BE2C (cell line): ENCODE measurements around the gene NCAN.
"Not testable (repeated sequence)": the region's sequence is repeated elsewhere in the genome, so short reads cannot be mapped to it uniquely, and the experiment has no call there.

Experiments
- DNase-seq: peaks from one replicate; pipeline ENCODE4 v3.0.0-alpha.2; 2020
- H3K27me3 ChIP-seq: fragments of 250-450 bp; sonication (Bioruptor Pico); 2 replicates; pipeline ENCODE4 v1.5.1; 2020; ENCODE audit warnings: mild to moderate bottlenecking
- H3K36me3 ChIP-seq: fragments of 250-450 bp; sonication (Bioruptor Pico); 2 replicates; pipeline ENCODE4 v1.5.1; 2020; ENCODE audit warnings: mild to moderate bottlenecking
- H3K4me1 ChIP-seq: fragments of 250-450 bp; sonication (Bioruptor Pico); 2 replicates; pipeline ENCODE4 v1.5.1; 2020
- H3K4me3 ChIP-seq: 2 replicates; pipeline ENCODE4 v1.5.1; 2011; ENCODE audit warnings: low read depth, low read length
- H3K9me3 ChIP-seq: fragments of 250-450 bp; sonication (Bioruptor Pico); 2 replicates; pipeline ENCODE4 v1.5.1; 2020
- TF ChIP-seq, protein P1 (sequence below): IDR thresholded peaks from 2 replicates; pipeline ENCODE4 v1.5.1; 2012; ENCODE audit warnings: mild to moderate bottlenecking, low read depth, low read length

NCAN gene

DNA sequence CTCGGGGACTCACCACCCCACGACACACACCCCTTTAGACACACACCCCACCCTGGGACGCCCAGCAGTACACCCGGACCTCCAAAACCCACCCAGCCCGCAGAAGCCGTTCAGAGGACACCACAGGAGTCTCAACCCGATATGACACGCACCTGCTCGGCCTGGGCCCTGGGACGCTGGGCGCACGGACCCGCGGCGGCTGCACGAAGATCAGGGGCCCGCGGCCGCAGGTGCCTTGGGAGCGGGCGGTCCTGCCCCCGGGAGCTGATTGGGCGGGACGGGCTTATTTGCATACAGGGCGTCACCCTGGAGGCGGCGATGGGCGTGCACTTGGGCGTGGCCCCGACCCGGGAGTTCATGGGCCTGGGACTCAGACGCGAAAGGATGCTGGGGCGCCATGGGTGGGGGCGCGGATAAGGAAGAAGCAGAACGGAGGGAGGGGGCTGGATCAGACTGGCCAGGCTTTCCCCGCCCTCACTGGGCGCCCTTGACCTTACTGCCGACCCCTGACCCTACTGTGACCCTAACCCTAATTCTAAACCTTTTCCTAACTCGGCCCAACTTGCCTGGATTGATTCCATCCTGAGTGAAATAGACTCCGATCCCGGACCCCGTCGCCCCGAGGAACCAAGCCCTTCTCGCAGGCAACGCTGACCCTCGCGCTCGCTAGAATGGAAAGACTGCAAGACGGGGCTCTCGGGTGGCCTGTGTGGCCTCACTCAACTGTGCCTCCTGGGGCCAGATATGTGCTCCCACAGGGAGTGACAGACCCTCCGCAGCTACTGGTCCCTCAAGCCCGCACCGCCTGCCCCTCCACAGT, 41.5 kb upstream of the NCAN start, which contains the start of gene MEF2B:
TSS of gene MEF2B (minus strand) at position 211 of the 820 bp plus-strand sequence. CDS start 19,528 bp downstream, outside the sequence.
- TF ChIP-seq, protein P1, sequence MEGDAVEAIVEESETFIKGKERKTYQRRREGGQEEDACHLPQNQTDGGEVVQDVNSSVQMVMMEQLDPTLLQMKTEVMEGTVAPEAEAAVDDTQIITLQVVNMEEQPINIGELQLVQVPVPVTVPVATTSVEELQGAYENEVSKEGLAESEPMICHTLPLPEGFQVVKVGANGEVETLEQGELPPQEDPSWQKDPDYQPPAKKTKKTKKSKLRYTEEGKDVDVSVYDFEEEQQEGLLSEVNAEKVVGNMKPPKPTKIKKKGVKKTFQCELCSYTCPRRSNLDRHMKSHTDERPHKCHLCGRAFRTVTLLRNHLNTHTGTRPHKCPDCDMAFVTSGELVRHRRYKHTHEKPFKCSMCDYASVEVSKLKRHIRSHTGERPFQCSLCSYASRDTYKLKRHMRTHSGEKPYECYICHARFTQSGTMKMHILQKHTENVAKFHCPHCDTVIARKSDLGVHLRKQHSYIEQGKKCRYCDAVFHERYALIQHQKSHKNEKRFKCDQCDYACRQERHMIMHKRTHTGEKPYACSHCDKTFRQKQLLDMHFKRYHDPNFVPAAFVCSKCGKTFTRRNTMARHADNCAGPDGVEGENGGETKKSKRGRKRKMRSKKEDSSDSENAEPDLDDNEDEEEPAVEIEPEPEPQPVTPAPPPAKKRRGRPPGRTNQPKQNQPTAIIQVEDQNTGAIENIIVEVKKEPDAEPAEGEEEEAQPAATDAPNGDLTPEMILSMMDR = no peak
- Histone ChIP-seq H3K9me3 (no peaks in the 10 kb centered on the region), H3K27me3 (no peaks in the 10 kb centered on the region), H3K4me1 (no peaks in the 10 kb centered on the region), H3K36me3 (no peaks in the 10 kb centered on the region), H3K4me3 (peak within 1 kb of the TSS; percentile 17)
- DNase-seq = peak; percentile 95

DNA sequence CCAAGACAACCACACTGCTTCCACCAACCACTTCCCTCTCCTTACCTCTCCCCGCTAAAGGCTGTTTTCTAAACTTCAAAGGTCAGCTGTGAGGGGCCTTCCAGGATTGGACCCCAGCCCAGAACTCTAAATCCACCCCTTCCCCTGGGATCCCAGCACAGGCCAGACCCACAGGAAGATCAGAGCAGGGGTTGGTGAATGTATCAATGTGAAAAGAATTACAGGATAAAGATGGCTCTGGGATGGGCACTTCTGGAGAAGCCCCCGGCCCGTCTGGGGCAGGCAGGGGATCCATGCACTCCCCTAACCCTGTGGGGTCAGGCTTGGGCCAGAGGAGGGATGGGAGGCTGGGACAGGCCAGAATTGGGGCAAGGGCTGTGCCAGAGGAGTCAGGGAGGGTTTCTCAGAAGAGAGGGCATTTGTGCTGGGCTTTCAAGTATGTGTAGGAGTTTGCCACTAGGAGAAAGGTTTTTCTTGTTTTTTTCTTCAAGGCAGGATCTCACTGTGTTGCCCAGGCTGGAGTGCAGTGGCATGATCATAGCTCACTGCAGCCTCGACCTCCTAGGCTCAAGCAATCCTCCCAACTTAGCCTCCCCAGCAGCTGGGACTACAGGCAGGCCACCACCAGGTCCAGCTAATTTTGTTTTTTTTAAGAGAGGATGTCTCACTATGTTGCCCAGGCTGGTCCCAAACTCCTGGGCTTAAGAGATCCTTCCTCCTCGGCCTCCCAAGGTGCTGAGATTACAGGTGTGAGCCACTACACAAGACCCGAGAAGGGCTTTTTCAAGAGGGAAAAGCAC, 40.7 kb upstream of the NCAN start:
- no peaks in the 10 kb centered on the region for H3K4me1 ChIP-seq
- TF ChIP-seq, protein P1 = no peak
- H3K27me3 ChIP-seq = no peaks in the 10 kb centered on the region
- no peak for DNase-seq
- H3K9me3 ChIP-seq = no peaks in the 10 kb centered on the region
- H3K36me3 ChIP-seq = no peaks in the 10 kb centered on the region
- no peak overlapping the region for H3K4me3 ChIP-seq

DNA sequence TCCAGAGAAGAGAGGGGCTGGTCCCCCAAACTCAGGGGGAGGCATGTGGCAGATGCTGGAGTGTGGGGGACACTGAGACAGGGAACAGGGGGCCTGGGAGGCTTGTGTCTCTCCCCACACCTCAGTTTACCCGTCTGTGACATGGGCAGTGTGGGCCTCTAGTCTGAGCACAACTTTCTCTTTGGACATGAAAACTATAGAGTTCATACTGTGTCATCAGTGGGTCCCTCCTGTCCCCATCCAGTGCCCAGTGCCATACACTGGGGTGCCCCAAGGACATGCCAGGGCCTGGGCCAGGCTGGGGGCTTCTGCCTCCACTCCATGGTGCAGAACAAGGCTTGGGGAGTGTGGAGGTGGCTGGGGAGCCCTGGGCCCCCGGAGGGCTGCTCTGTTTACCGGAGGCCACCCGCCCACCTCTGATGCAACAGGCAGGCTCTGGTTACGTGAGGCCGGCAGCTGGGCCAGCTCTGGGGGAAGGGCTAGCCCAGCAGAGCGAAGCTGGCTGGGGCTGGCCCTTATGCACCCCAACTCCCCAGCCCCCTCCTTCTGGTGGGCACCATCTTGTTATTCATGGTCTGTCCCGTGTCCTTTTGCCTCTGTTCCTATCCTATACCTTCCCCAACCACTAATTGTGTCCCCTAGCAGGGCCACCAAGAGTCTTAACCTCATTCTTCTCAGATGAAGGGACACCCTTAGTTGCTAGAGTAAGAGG, 39.8 kb upstream of the NCAN start:
- H3K4me3 ChIP-seq = no peak overlapping the region
- H3K36me3 ChIP-seq = no peaks in the 10 kb centered on the region
- no peaks in the 10 kb centered on the region for H3K9me3 ChIP-seq
- no peaks in the 10 kb centered on the region for H3K27me3 ChIP-seq
- no peak for DNase-seq
- TF ChIP-seq, protein P1 = no peak
- H3K4me1 ChIP-seq = no peaks in the 10 kb centered on the region

DNA sequence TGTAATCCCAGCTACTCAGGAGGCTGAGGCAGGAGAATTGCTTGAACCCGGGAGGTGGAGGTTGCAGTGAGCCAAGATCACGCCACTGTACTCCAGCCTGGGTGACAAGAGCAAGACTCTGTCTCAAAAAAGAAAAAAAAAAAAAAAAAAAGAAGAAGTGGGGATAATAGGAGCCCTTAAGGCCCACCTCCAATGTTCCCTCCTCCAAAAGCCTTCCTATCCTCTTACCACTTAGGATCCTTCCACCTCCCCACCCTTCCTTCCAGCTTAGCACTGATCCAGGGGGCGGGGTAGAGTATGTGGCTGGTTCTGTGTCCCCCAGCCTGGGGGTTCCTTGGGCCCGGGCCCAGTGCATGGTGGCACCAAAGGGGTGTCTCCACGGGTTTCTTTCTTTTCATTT, 38.5 kb upstream of the NCAN start:
- H3K36me3 ChIP-seq, H3K4me1 ChIP-seq, H3K4me3 ChIP-seq, H3K9me3 ChIP-seq, DNase-seq, H3K27me3 ChIP-seq: not testable (repeated sequence)

DNA sequence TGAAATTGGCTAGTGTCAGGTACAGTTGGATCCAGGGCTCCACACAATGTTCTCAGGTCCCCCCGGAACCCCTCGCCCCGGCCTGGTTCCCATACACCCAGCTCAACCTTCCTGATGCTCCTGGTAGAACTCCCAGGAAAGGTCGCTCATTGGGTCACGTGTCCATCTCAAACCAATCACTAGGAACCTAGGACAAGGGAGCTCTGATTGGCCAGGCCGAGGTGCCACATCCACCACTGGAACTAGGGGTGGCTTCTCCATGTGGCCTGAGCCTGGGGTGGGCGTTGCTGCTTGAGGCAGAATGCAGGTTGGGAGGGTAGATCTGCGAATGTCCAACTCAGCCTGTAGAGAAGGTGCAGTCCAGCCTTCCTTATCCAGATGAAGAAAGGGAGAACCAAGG, 34.8 kb upstream of the NCAN start:
- no peak overlapping the region for H3K4me3 ChIP-seq
- TF ChIP-seq, protein P1 = no peak
- no peaks in the 10 kb centered on the region for H3K27me3 ChIP-seq
- H3K9me3 ChIP-seq = no peaks in the 10 kb centered on the region
- H3K4me1 ChIP-seq = no peaks in the 10 kb centered on the region
- H3K36me3 ChIP-seq = no peaks in the 10 kb centered on the region; the same call in 1 of the 2 replicates
- no peak for DNase-seq

DNA sequence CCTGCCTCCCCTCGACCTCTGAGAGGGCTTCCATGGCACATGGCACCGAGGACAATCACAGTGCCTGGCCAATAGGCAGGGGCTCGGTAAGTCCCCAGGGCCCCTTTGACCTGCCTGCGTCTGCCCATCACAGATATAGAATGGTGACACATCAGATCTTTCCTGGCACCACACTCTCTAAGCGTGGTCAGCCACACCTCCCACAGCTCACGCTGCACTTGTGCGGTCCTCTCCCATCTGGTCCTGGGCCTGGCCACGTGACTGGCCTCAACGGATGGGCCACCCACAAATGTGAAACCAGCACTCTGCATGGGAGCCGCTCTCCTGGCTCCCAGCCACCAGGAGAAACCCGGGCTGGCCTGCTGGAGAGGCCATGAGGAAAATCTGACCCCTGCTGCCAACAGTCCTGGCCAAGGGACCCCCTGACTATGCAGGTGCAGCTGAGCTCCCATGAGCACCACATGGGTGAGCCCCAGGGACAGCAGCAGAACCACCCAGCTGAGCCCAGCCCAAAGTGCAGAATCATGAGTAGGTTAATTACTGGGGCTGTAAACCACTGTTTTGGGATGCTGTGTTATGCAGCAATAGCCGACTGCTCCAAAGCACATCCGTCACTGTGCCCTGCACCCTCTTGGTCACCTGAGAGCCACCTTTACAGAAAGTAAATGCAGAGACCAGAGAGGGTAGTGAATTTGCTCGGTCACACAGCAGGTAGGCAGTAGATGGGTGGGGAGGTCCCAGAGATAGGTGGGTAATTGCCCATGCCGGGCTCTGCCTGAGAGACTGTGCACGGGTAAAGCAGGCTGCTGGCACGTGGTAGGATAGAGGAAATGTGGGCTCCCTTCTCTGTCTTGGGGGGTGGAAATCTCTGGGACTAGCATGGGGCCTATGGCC, 32.0 kb upstream of the NCAN start:
- TF ChIP-seq, protein P1 = no peak
- Histone ChIP-seq H3K36me3 (no peaks in the 10 kb centered on the region; the same call in 1 of the 2 replicates), H3K27me3 (no peaks in the 10 kb centered on the region), H3K9me3 (no peaks in the 10 kb centered on the region), H3K4me1 (no peaks in the 10 kb centered on the region), H3K4me3 (no peak overlapping the region)
- no peak for DNase-seq
